Gastrocnemius medialis (tissue), 4 donors: ENCODE measurements around the gene DNAJC7. TPM values are rescaled to one million over a fixed set of nuclear protein-coding genes. Genes with fewer than 3 reads are reported as not detected.

Experiments
- ATAC-seq, 2 donors: fragments of 150-250 bp; one replicate each; pipeline ENCODE4 v1.9.1; 2016
- DNase-seq, 2 donors: peaks; one replicate each; pipeline ENCODE4 v3.0.0-alpha.2; 2019
- H3K27ac ChIP-seq, 4 donors: fragments of 200-600 bp; sonication (generic); 1 replicate in 1 of 4; 2 replicates in 3 of 4; pipeline ENCODE4 v1.5.1; 2016 to 2018; ENCODE audit warnings: mild to moderate bottlenecking in 2 of 4, moderate library complexity in 1 of 4
- H3K27me3 ChIP-seq, 3 donors: fragments of 200-600 bp; sonication (generic) in 2 of 3; 1 replicate in 1 of 3; 2 replicates in 2 of 3; pipeline versions ENCODE4 v1.5.1 to v1.6.0; 2016 to 2019; ENCODE audit warnings: mild to moderate bottlenecking in 1 of 3, moderate library complexity in 1 of 3
- H3K36me3 ChIP-seq, 2 donors: fragments of 200-600 bp; sonication (generic) in 1 of 2; one replicate each; pipeline ENCODE4 v1.5.1; 2017 to 2018
- H3K4me1 ChIP-seq, 2 donors: fragments of 200-600 bp; sonication (generic) in 1 of 2; one replicate each; pipeline ENCODE4 v1.5.1; 2016 to 2017; ENCODE audit warnings: mild to moderate bottlenecking in 2 of 2
- H3K4me3 ChIP-seq, 4 donors: fragments of 200-600 bp; sonication (generic) in 3 of 4; 1 replicate in 1 of 4; 2 replicates in 3 of 4; pipeline ENCODE4 v1.5.1; 2016 to 2019; ENCODE audit warnings: mild to moderate bottlenecking in 2 of 4
- H3K9me3 ChIP-seq, 3 donors: fragments of 200-600 bp; sonication (generic) in 2 of 3; 1 replicate in 1 of 3; 2 replicates in 2 of 3; pipeline ENCODE4 v1.5.1; 2016 to 2019
- POLR2A ChIP-seq, 2 donors: fragments of 450-650 bp; IDR thresholded peaks; one replicate each; pipeline ENCODE4 v1.6.1; 2017; ENCODE audit warnings: antibody characterized with exemption in 2 of 2, mild to moderate bottlenecking in 2 of 2, moderate library complexity in 2 of 2
- in situ Hi-C, 4 donors: fragments of 200-750 bp; cut with MboI; loops; one replicate each; pipeline versions ENCODE4 v1.15.0 to v1.8.0; 2017; ENCODE audit warnings: low sequenced_read_pairs in 4 of 4
- intact Hi-C: fragments of 100-400 bp; cut with DNase I; formaldehyde crosslinking; loops from one replicate; pipeline ENCODE4 v1.15.1; 2023; ENCODE audit warnings: low total_unique reads
- total RNA-seq, 4 donors: library from RNA; depleted of rRNA; stranded (reverse); fragments of >200 nt; gene quantifications; one replicate each; pipeline versions ENCODE4 v1.1.0 to v1.2.3, GENCODE V29; 2016
- TF ChIP-seq, protein P1 (sequence below), 5 experiments: fragments of 450-650 bp in 3 of 5; fragments of 200-600 bp in 2 of 5; sonication (generic) in 2 of 5; IDR thresholded peaks in 4 of 5; conservative IDR thresholded peaks in 1 of 5; 1 replicate in 4 of 5; 2 replicates in 1 of 5; pipeline ENCODE4 v1.5.1; 2016 to 2019; ENCODE audit warnings: antibody characterized with exemption in 5 of 5, mild to moderate bottlenecking in 3 of 5, moderate library complexity in 3 of 5

Gene DNAJC7
- total RNA-seq, 4 donors from 2014 or later: 64.4 to 78.9 (median 66.4) TPM

DNA sequence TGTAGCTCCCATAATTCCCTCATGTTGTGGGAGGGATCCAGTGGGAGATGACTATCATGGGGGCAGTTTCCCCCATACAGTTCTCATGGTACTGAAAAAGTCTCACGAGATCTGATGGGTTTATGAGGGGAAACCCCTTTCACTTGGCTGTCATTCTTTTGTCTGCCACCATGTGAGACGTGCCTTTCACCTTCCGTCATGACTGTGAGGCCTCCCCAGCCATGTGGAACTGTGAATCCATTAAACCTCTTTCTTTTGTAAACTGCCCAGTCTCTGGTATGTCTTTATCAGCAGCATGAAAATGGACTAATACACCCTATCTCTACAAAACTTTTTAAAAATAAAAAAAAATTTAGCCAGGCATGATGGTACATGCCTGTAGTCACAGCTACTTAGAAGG, 39.4 kb upstream of the DNAJC7 start:
- H3K9me3 ChIP-seq: no peaks in the 10 kb centered on the region
- ATAC-seq (no peak), DNase-seq (no peak)
- in situ Hi-C loops (no loop called here), intact Hi-C loops (no loop called here)
- TF ChIP-seq, protein P1, sequence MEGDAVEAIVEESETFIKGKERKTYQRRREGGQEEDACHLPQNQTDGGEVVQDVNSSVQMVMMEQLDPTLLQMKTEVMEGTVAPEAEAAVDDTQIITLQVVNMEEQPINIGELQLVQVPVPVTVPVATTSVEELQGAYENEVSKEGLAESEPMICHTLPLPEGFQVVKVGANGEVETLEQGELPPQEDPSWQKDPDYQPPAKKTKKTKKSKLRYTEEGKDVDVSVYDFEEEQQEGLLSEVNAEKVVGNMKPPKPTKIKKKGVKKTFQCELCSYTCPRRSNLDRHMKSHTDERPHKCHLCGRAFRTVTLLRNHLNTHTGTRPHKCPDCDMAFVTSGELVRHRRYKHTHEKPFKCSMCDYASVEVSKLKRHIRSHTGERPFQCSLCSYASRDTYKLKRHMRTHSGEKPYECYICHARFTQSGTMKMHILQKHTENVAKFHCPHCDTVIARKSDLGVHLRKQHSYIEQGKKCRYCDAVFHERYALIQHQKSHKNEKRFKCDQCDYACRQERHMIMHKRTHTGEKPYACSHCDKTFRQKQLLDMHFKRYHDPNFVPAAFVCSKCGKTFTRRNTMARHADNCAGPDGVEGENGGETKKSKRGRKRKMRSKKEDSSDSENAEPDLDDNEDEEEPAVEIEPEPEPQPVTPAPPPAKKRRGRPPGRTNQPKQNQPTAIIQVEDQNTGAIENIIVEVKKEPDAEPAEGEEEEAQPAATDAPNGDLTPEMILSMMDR (IDR thresholded peaks at IDR 0.05 in 4 of 5, conservative IDR thresholded peaks at IDR 0.05 in 1 of 5): no peak
- no peak for TF ChIP-seq POLR2A (IDR thresholded peaks at IDR 0.05)
- H3K27ac ChIP-seq: no peak overlapping the region
- H3K4me1 ChIP-seq: no peaks in the 10 kb centered on the region
- no peak overlapping the region for H3K4me3 ChIP-seq
- H3K36me3 ChIP-seq: no peaks in the 10 kb centered on the region
- peaks cover 0 to 4% (median 0%) of the 10 kb centered on the region in 3 donors for H3K27me3 ChIP-seq

DNA sequence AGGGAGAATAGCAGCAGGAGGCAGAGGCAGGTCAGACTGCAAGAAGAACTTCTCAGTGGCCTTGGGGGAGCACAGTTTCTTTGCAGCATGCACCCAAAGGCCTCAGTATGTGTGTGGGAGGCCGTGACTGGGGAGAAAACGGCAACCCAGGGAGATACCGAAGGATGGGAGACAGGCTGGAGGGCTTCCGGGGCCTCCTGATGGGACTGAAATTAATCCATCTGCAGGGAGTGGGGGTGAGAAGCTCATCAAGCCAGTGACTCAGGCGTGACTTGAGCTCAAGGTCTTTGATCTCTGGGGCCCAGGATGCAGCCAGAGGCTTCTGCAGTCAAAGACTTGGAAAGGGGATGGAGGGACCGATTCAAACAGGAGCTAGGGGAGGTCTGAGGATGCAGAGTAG, 38.3 kb upstream of the DNAJC7 start:
- no peak for ATAC-seq
- Histone ChIP-seq H3K27ac (no peak overlapping the region), H3K9me3 (no peaks in the 10 kb centered on the region), H3K36me3 (no peaks in the 10 kb centered on the region), H3K27me3 (peaks cover 0 to 4% (median 0%) of the 10 kb centered on the region in 3 donors), H3K4me3 (no peak overlapping the region), H3K4me1 (peaks cover 0 to 3% of the 10 kb centered on the region in 2 donors)
- DNase-seq: no peak
- intact Hi-C loops (no loop called here), in situ Hi-C loops (no loop called here)
- TF ChIP-seq, protein P1 (IDR thresholded peaks at IDR 0.05 in 4 of 5, conservative IDR thresholded peaks at IDR 0.05 in 1 of 5): no peak
- no peak for TF ChIP-seq POLR2A (IDR thresholded peaks at IDR 0.05)

DNA sequence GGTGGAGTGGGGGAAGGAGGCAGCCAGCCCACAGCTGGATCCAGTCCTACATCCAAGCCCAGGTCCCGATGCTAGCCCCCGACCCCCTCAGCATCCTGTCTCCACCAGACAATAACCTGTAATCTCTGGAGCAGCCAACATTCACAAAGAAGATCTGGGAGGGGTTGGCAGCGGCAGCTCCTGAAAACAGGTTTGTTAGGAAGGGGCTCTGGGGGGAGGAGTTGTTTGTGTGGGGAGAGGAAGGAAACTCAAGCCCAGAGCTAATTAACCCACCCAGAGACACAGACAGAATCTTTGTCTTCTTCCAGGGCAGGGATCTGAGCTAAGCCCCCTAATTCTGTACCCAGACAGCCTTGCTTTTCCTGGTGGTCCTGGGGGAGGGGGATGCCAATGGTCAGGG, 37.8 kb upstream of the DNAJC7 start:
- Histone ChIP-seq H3K9me3 (no peaks in the 10 kb centered on the region), H3K4me1 (peaks cover 0 to 3% of the 10 kb centered on the region in 2 donors), H3K36me3 (no peaks in the 10 kb centered on the region), H3K4me3 (no peak overlapping the region), H3K27ac (no peak overlapping the region), H3K27me3 (peaks cover 0 to 4% (median 0%) of the 10 kb centered on the region in 3 donors)
- DNase-seq: no peak
- no peak for ATAC-seq
- intact Hi-C loops (no loop called here), in situ Hi-C loops (no loop called here)
- TF ChIP-seq, protein P1 (IDR thresholded peaks at IDR 0.05 in 4 of 5, conservative IDR thresholded peaks at IDR 0.05 in 1 of 5): no peak
- no peak for TF ChIP-seq POLR2A (IDR thresholded peaks at IDR 0.05)

DNA sequence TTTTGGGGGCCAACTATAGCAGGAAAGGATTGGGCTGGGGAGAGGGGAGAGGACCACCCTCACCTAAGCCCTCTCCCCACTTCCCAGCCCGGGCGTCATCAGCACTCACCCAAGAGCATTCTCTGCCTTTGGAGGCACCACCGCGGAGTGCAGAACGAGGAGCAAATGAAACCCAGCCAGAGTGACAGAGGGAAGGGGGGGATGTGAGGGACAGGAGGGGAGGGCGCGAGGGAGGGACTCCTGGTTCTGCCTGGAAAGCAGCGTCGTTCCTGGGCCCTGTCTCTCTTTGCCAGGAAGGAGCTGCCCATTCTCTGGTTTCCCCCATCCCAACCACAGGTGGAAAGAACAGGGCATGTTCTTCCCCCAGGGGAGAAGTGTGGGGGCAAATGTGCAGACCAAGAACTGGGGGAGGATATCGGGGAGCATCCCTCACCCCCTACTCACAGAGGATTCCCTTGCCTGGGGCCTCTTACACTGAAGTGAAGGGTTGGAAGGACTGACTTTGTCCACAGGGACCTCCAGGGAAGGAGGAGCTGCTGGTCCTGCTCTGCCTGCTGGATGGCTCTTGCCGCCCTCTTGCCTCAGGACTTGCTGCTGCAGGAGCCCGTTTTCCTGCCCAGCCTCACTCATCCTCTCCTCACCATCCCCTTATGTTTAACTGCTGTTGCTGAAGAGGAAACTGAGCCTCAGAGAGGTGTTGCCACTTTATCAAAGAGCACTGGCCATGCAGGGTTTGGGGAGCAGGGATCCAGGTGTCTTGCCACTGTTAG, 36.7 kb upstream of the DNAJC7 start:
- in situ Hi-C loops: no loop called here
- Histone ChIP-seq H3K27me3 (peaks cover 0 to 4% (median 0%) of the 10 kb centered on the region in 3 donors), H3K4me1 (peaks cover 0 to 3% of the 10 kb centered on the region in 2 donors), H3K9me3 (no peaks in the 10 kb centered on the region), H3K36me3 (no peaks in the 10 kb centered on the region), H3K4me3 (no peak overlapping the region), H3K27ac (no peak overlapping the region)
- TF ChIP-seq POLR2A (IDR thresholded peaks at IDR 0.05): no peak
- TF ChIP-seq, protein P1 (IDR thresholded peaks at IDR 0.05 in 4 of 5, conservative IDR thresholded peaks at IDR 0.05 in 1 of 5): no peak
- intact Hi-C loops: no loop called here
- ATAC-seq (no peak), DNase-seq (no peak)
